NCI-H2107 treated with DMSO at 0.1 percent for 48 hours (cell line): ENCODE results near the gene STARD4.
A peak's percentile ranks its signal among the peaks of the same experiment; 100 is the strongest.

Source experiments
- DNase-seq: peaks from one replicate; lab custom pipeline; 2025; ENCODE audit not compliant: unreplicated experiment; lab: John Stamatoyannopoulos, UW

The STARD4 gene

DNA sequence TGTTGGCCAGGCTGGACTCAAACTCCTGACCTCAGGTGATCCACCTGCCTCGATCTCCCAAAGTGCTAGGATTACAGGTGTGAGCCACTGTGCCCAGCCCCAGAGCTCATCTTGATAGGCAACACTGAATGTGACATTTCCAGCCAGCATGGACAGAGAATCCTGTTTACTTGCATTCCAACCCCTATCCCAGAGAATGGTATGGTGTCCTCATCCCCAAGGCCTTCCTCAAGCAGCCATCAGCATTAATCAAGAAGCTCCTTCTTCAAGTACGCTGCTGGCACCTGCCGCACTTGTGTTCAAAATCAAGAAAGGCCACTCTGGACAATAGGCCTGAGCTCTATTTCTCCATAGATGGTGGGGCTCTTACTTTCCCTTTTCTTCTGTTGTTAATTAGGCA is 40.2 kb downstream of the STARD4 start:
- DNase-seq, result no peak

GRCh38 chr5:111469903-111470302 is 42.4 kb downstream of the STARD4 start:
- no peak for DNase-seq

GRCh38 chr5:111469293-111469896 is 42.9 kb downstream of the STARD4 start:
- no peak for DNase-seq

DNA sequence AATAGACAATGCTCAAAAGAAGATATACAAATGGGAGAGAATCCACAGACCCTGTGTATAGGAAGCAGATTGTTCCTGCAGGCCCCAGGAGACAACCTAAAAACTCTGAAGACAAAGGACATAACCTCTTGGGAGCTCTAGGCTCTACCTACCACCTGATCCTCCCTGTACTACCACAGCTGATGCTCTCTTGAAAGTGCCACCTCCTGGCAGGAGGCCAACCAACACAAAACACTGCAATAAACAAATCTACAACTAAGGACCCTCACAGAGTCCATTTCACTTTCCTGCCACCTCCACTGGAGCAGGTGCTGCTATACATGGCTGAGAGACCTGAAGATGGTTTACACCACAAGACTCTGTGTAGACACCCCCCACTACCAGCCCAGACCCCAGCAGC is 49.0 kb downstream of the STARD4 start:
- peak; percentile 73 for DNase-seq

DNA sequence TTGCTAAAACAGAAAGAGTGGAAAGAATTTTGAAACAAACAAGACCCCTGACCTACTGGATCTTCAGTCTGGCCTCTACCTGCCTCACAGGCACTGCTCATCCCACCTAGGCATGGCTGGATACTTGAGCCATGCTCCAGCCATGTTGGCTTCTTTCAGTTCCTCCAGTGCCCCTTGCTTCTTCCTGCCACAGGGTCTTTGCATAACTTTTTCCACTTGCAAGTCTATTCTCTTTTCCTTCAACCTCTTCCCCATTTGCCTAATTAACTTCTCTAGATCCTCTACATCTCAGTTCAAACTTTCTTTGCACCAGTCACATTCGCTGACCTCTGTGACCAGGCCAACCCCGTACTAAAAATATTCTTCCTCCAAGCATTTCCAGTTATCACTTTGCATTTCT is 50.4 kb downstream of the STARD4 start:
- DNase-seq, result no peak

GRCh38 chr5:111461255-111461671 is 51.1 kb downstream of the STARD4 start:
- DNase-seq, result peak; percentile 44

GRCh38 chr5:111454776-111455175 is 57.6 kb downstream of the STARD4 start:
- DNase-seq, result no peak

DNA sequence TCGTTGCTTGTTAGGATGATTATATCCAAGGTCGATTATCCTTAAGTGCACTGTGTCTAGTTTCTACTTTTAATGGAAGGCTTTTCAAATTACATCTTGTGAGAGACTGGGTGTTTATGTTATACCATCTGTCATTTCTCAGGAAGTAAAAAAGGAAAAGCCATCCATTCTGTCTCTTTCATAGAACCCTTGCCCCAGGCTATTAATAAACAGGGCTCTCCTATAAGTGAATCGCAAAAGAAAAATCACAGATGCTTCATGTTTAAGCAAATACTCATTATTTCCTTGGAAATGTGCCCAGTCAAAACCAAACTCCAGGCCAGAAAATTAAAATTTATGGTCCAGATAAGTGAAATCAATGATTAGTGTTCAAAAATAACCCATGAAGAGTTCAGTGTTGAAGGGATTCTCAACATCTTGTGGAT is 58.1 kb downstream of the STARD4 start:
- peak; percentile 22 for DNase-seq

GRCh38 chr5:111453747-111454146 is 58.6 kb downstream of the STARD4 start:
- DNase-seq, result no peak

DNA sequence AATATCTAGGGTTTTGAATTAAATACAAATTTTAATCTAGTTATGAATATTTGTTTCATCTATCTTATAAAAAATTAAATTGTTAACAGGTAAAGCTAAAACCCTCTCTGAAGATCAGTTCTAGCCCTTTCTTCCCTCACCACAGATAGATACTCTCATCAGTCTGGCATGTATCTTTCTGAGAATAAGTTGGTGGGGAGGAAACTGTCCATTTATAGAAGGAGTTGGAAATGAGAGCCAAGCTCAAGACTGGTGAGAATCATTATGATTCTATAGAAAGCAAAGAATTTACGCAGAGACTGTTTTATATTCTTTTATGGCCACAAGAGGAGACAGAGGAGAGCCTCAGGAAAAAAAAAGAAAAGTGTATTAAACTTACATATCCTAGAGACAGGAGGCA is 59.0 kb downstream of the STARD4 start:
- no peak for DNase-seq

- DNase-seq, result peak; percentile 46
Measured at GRCh38 chr5:111447822-111448221, 64.5 kb downstream of the STARD4 start.

- no peak for DNase-seq
Measured at GRCh38 chr5:111447099-111447498, 65.2 kb downstream of the STARD4 start.
